Measurements from ENCODE around the gene ACIN1. TPM values are rescaled to one million over a fixed set of nuclear protein-coding genes. Genes with fewer than 3 reads are reported as not detected.

Gene ACIN1
- total RNA-seq, 1 experiment from 2014 or later = 164 TPM

- no peak for DNase-seq
- no peak overlapping the region for H3K27ac ChIP-seq
- no peaks in the 10 kb centered on the region for H3K9me3 ChIP-seq (replicated peaks)
- H3K27me3 ChIP-seq = no peaks in the 10 kb centered on the region
- H3K36me3 ChIP-seq = peaks cover 5% of the 10 kb centered on the region; the same call in 1 of the 2 replicates
- H3K4me3 ChIP-seq = no peak overlapping the region
- no peaks in the 10 kb centered on the region for H3K4me1 ChIP-seq
Observed at GRCh38 chr14:23045419-23046357, 49.2 kb downstream of the ACIN1 start.

- Histone ChIP-seq H3K9me3 (replicated peaks) (no peaks in the 10 kb centered on the region), H3K27ac (no peak overlapping the region), H3K4me1 (no peaks in the 10 kb centered on the region), H3K27me3 (no peaks in the 10 kb centered on the region), H3K36me3 (peaks cover 5% of the 10 kb centered on the region; the same call in 1 of the 2 replicates), H3K4me3 (no peak overlapping the region)
- DNase-seq = no peak
Observed at GRCh38 chr14:23044840-23045239, 50.1 kb downstream of the ACIN1 start.

GRCh38 chr14:23043754-23044153 lies 51.2 kb downstream of the ACIN1 start:
- no peaks in the 10 kb centered on the region for H3K9me3 ChIP-seq (replicated peaks)
- H3K4me3 ChIP-seq = no peak overlapping the region
- peaks cover 5% of the 10 kb centered on the region; the same call in 1 of the 2 replicates for H3K36me3 ChIP-seq
- H3K4me1 ChIP-seq = no peaks in the 10 kb centered on the region
- DNase-seq = no peak
- H3K27ac ChIP-seq = no peak overlapping the region
- no peaks in the 10 kb centered on the region for H3K27me3 ChIP-seq

GRCh38 chr14:23043145-23043544 lies 51.8 kb downstream of the ACIN1 start:
- Histone ChIP-seq H3K27ac (no peak overlapping the region), H3K9me3 (replicated peaks) (no peaks in the 10 kb centered on the region), H3K4me3 (no peak overlapping the region), H3K4me1 (no peaks in the 10 kb centered on the region), H3K36me3 (no peaks in the 10 kb centered on the region), H3K27me3 (no peaks in the 10 kb centered on the region)
- no peak for DNase-seq

GRCh38 chr14:23042162-23042965 lies 52.6 kb downstream of the ACIN1 start, which contains the start of gene PSMB11:
Gene PSMB11, plus strand, starts transcription at chr14:23042212. Its CDS starts 14 bp downstream, at chr14:23042226.
- Histone ChIP-seq H3K4me1 (no peaks in the 10 kb centered on the region), H3K9me3 (replicated peaks) (no peaks in the 10 kb centered on the region), H3K4me3 (no peak within 1 kb of the TSS), H3K36me3 (no peaks in the 10 kb centered on the region), H3K27me3 (no peaks in the 10 kb centered on the region), H3K27ac (no peak within 1 kb of the TSS)
- DNase-seq = no peak

GRCh38 chr14:23041729-23042128 lies 53.2 kb downstream of the ACIN1 start:
- Histone ChIP-seq H3K27ac (no peak overlapping the region), H3K4me3 (no peak overlapping the region), H3K4me1 (no peaks in the 10 kb centered on the region), H3K9me3 (replicated peaks) (no peaks in the 10 kb centered on the region), H3K27me3 (no peaks in the 10 kb centered on the region), H3K36me3 (no peaks in the 10 kb centered on the region)
- no peak for DNase-seq

- Histone ChIP-seq H3K9me3 (replicated peaks) (no peaks in the 10 kb centered on the region), H3K27ac (no peak overlapping the region), H3K4me1 (peaks cover 4% of the 10 kb centered on the region; the same call in 1 of the 2 replicates), H3K27me3 (no peaks in the 10 kb centered on the region), H3K4me3 (no peak overlapping the region), H3K36me3 (no peaks in the 10 kb centered on the region)
- no peak for DNase-seq
Observed at GRCh38 chr14:23040100-23040499, 54.8 kb downstream of the ACIN1 start.

GRCh38 chr14:23035303-23036144 lies 59.4 kb downstream of the ACIN1 start:
- Histone ChIP-seq H3K9me3 (replicated peaks) (no peaks in the 10 kb centered on the region), H3K27ac (peak overlapping the region; percentile 96), H3K4me1 (peaks cover 4% of the 10 kb centered on the region; the same call in 1 of the 2 replicates), H3K27me3 (no peaks in the 10 kb centered on the region), H3K4me3 (peak overlapping the region; percentile 84), H3K36me3 (peaks cover 30% of the 10 kb centered on the region)
- no peak for DNase-seq

GRCh38 chr14:23034498-23035302 lies 60.2 kb downstream of the ACIN1 start, which contains the start of gene PSMB5:
Gene PSMB5, minus strand, starts transcription at chr14:23034900. Its CDS starts 19 bp downstream, at chr14:23034881.
- Histone ChIP-seq H3K36me3 (peaks cover 39% of the 10 kb centered on the region), H3K9me3 (replicated peaks) (no peaks in the 10 kb centered on the region)
- peak; percentile 92 to 96 for DNase-seq

GRCh38 chr14:23033801-23034497 lies 61.0 kb downstream of the ACIN1 start:
- peaks cover 44% of the 10 kb centered on the region for H3K36me3 ChIP-seq
- H3K4me3 ChIP-seq = peak overlapping the region; percentile 84
- no peaks in the 10 kb centered on the region for H3K9me3 ChIP-seq (replicated peaks)
- peak; percentile 10 to 33 for DNase-seq
- no peaks in the 10 kb centered on the region for H3K27me3 ChIP-seq
- H3K27ac ChIP-seq = peak overlapping the region; percentile 96
- H3K4me1 ChIP-seq = peaks cover 4% of the 10 kb centered on the region; the same call in 1 of the 2 replicates

More at GRCh38 chr14:23034498-23035302, 60.2 kb downstream of the ACIN1 start, which contains the start of gene PSMB5:
- Histone ChIP-seq H3K27me3 (no peaks in the 10 kb centered on the region), H3K27ac (peak within 1 kb of the TSS; percentile 96), H3K4me3 (peak within 1 kb of the TSS; percentile 84), H3K4me1 (peaks cover 4% of the 10 kb centered on the region; the same call in 1 of the 2 replicates)

- no peak overlapping the region for H3K27ac ChIP-seq
- no peaks in the 10 kb centered on the region for H3K27me3 ChIP-seq
- peaks cover 50% of the 10 kb centered on the region for H3K36me3 ChIP-seq
- H3K9me3 ChIP-seq (replicated peaks) = no peaks in the 10 kb centered on the region
- no peak for DNase-seq
- H3K4me1 ChIP-seq = peaks cover 4% of the 10 kb centered on the region; the same call in 1 of the 2 replicates
- H3K4me3 ChIP-seq = peak overlapping the region; percentile 84
Observed at GRCh38 chr14:23033251-23033727, 61.6 kb downstream of the ACIN1 start.

GRCh38 chr14:23030936-23031335 lies 64.0 kb downstream of the ACIN1 start:
- Histone ChIP-seq H3K4me3 (no peak overlapping the region), H3K27me3 (no peaks in the 10 kb centered on the region), H3K36me3 (peaks cover 66% of the 10 kb centered on the region), H3K27ac (no peak overlapping the region), H3K9me3 (replicated peaks) (no peaks in the 10 kb centered on the region), H3K4me1 (peaks cover 4% of the 10 kb centered on the region; the same call in 1 of the 2 replicates)
- DNase-seq = no peak

GRCh38 chr14:23028799-23029198 lies 66.1 kb downstream of the ACIN1 start:
- peaks cover 72% of the 10 kb centered on the region for H3K36me3 ChIP-seq
- no peak overlapping the region for H3K4me3 ChIP-seq
- H3K9me3 ChIP-seq (replicated peaks) = no peaks in the 10 kb centered on the region
- H3K27me3 ChIP-seq = no peaks in the 10 kb centered on the region
- no peak overlapping the region for H3K27ac ChIP-seq
- no peaks in the 10 kb centered on the region for H3K4me1 ChIP-seq
- no peak for DNase-seq

Data from SJCRH30 (cell line).